ENCODE data around the gene SAMD3. TPM values are rescaled to one million over a fixed set of nuclear protein-coding genes. Genes with fewer than 3 reads are reported as not detected.
"Not testable (repeated sequence)": the region's sequence is repeated elsewhere in the genome, so short reads cannot be mapped to it uniquely, and the experiment has no call there.

The SAMD3 gene, protein sequence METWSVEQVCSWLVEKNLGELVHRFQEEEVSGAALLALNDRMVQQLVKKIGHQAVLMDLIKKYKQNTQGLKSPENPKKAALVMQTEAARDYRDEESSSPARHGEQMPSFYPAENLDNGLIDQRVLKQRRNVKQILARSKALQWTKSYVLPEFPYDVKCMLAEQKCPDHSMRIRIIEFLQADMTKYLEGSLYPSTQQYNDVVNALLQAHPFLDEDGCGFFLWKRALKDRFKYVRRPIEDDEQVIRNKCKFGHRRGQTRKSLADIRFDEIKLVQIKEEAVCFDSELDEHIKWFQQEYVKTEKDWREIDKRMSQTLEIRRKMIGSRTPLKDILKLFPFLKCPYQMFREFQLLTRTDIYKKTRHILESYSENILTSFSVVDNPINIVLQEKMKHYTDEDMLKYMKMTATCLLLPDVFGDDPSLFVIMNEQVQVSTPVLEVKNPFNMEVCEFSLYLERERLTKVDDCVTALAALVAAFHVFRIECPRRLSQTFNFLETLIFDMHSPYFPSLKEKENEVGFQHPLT
- 0.32 and 11.3 TPM in 2 replicates for total RNA-seq (2014; rRNA removed; shearing (Covaris generic))
- polyA plus RNA-seq (2016; fragmentation: Nextera tagmentation; extraction: Ambion mirVana) = 0.73 and 1.2 TPM in 2 replicates

- no peaks in the 10 kb centered on the region for H3K79me2 ChIP-seq (ENCODE audit: insufficient read depth)
- 90 to 94% methylated on average over 2 of the region's 2 CpGs for WGBS, 2 experiments (ENCODE audit: low coverage in 1 of 2, low lambda C conversion rate in 2 of 2, missing lambda C conversion rate in 2 of 2)
- H3K36me3 ChIP-seq (ENCODE audit: low read depth) = no peaks in the 10 kb centered on the region
- H3K9me3 ChIP-seq (ENCODE audit: low read depth) = no peaks in the 10 kb centered on the region
- no peaks in the 10 kb centered on the region for H4K20me1 ChIP-seq (ENCODE audit: insufficient read depth)
- no peaks in the 10 kb centered on the region for H3K4me1 ChIP-seq (ENCODE audit: insufficient read depth)
- DNase-seq = no peak
- H3K4me3 ChIP-seq = no peak within 1 kb of the TSS
- no peaks in the 10 kb centered on the region for H3K9me2 ChIP-seq (ENCODE audit: insufficient read depth)
- no peak within 1 kb of the TSS for H3K27ac ChIP-seq
- no peak within 1 kb of the TSS for H2AFZ ChIP-seq
- H3K9ac ChIP-seq = no peak within 1 kb of the TSS
- H3K4me2 ChIP-seq (ENCODE audit: unreplicated experiment) = no peak within 1 kb of the TSS
- TF ChIP-seq EZH2 (IDR thresholded peaks at IDR 0.05; ENCODE audit: insufficient read depth, poor library complexity, severe bottlenecking) = no peak
- no peak for TF ChIP-seq EZH2phosphoT487 (IDR thresholded peaks at IDR 0.05; ENCODE audit: insufficient read depth, low read depth)
- no peaks in the 10 kb centered on the region for H3F3A ChIP-seq (ENCODE audit: insufficient read depth)
- in situ Hi-C loops (cut with MboI) = no loop called here
- no peaks in the 10 kb centered on the region for H3K27me3 ChIP-seq (replicated peaks; ENCODE audit: insufficient read depth)
These were observed at the start of gene SAMD3 for GRCh38 chr6:130222775-130223174. Gene SAMD3 (minus strand): TSS chr6:130222951. CDS start chr6:130215273, 7,678 bp downstream.

DNA sequence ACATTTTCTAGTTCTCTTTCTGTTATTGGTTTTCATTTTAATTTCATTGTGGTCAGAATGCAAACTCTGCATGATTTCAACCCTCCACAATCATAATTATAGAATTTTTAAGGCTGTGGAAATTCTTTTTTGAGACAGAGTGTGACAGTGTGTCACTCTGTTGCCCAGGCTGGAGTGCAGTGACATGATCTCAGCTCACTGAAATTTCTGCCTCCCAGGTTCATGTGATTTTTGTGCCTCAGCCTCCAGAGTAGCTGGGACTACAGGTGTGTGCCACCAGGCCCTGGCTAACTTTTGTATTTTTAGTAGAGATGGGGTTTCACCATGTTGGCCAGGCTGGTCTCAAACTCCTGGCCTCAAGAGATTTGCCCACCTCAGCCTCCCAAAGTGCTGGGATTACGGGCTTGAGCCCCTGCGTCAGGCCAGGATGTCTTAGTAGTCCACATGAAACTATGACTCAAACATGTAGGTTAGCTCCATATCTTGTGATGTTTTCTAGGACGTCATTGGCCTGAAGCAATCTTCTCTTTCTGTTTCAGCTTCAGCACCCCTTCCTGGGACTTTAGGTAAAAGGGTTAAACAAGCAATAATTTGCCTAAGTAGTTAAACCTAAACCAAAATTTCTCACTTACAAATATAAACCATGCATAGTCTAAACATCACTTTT, 47.4 kb upstream of the SAMD3 start:
- DNase-seq = no peak
- H2AFZ ChIP-seq = no peak overlapping the region
- H3K9me3 ChIP-seq (ENCODE audit: low read depth) = no peaks in the 10 kb centered on the region
- in situ Hi-C loops (cut with MboI) = no loop called here
- no peaks in the 10 kb centered on the region for H3K79me2 ChIP-seq (ENCODE audit: insufficient read depth)
- H4K20me1 ChIP-seq (ENCODE audit: insufficient read depth) = no peaks in the 10 kb centered on the region
- no peaks in the 10 kb centered on the region for H3K27me3 ChIP-seq (replicated peaks; ENCODE audit: insufficient read depth)
- no peaks in the 10 kb centered on the region for H3K36me3 ChIP-seq (ENCODE audit: low read depth)
- H3K4me3 ChIP-seq = no peak overlapping the region
- no peak overlapping the region for H3K9ac ChIP-seq
- 99 to 100% methylated on average over 3 of the region's 3 CpGs for WGBS, 2 experiments (ENCODE audit: low coverage in 1 of 2, low lambda C conversion rate in 2 of 2, missing lambda C conversion rate in 2 of 2)
- H3K9me2 ChIP-seq (ENCODE audit: insufficient read depth) = no peaks in the 10 kb centered on the region
- H3K27ac ChIP-seq = no peak overlapping the region
- H3F3A ChIP-seq (ENCODE audit: insufficient read depth) = no peaks in the 10 kb centered on the region
- no peaks in the 10 kb centered on the region for H3K4me1 ChIP-seq (ENCODE audit: insufficient read depth)
- H3K4me2 ChIP-seq (ENCODE audit: unreplicated experiment) = no peak overlapping the region
- no peak for TF ChIP-seq EZH2phosphoT487 (IDR thresholded peaks at IDR 0.05; ENCODE audit: insufficient read depth, low read depth)
- no peak for TF ChIP-seq EZH2 (IDR thresholded peaks at IDR 0.05; ENCODE audit: insufficient read depth, poor library complexity, severe bottlenecking)

GRCh38 chr6:130265553-130265952, 42.8 kb upstream of the SAMD3 start:
- H3K36me3 ChIP-seq (ENCODE audit: low read depth); H3K4me1 ChIP-seq (ENCODE audit: insufficient read depth); H3K27me3 ChIP-seq (replicated peaks; ENCODE audit: insufficient read depth); H4K20me1 ChIP-seq (ENCODE audit: insufficient read depth); H3K4me3 ChIP-seq; H3K9me2 ChIP-seq (ENCODE audit: insufficient read depth); H2AFZ ChIP-seq; H3K4me2 ChIP-seq (ENCODE audit: unreplicated experiment); H3K79me2 ChIP-seq (ENCODE audit: insufficient read depth); DNase-seq; in situ Hi-C loops (cut with MboI); H3K9me3 ChIP-seq (ENCODE audit: low read depth); H3F3A ChIP-seq (ENCODE audit: insufficient read depth); H3K27ac ChIP-seq; H3K9ac ChIP-seq: not testable (repeated sequence)
- WGBS, 2 experiments (ENCODE audit: low coverage in 1 of 2, low lambda C conversion rate in 2 of 2, missing lambda C conversion rate in 2 of 2) = 82 to 83% methylated on average over 2 of the region's 2 CpGs

DNA sequence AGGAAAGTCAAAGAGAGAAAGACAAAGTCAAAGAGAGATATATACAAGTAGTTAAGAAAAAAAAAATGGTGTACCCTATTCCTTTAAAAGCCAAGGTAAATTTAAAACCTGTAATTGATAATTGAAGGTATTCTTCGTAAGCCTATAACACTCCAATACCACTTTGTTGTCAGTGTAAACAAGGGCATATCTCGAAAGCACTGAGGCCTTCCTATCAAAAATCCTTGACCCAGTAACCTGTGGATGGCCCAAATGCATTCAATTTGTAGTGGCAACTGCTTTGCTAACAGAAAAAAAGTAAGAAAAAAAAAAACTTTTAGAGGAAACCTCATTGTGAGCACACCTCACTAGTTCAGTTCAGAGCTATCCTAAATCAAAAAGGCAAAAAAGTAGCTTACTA, 39.3 kb upstream of the SAMD3 start:
- no peaks in the 10 kb centered on the region for H3K9me3 ChIP-seq (ENCODE audit: low read depth)
- no peak overlapping the region for H3K9ac ChIP-seq
- no peak overlapping the region for H2AFZ ChIP-seq
- no peaks in the 10 kb centered on the region for H3K79me2 ChIP-seq (ENCODE audit: insufficient read depth)
- H3K4me1 ChIP-seq (ENCODE audit: insufficient read depth) = no peaks in the 10 kb centered on the region
- H3K4me3 ChIP-seq = no peak overlapping the region
- in situ Hi-C loops (cut with MboI) = no loop called here
- no peaks in the 10 kb centered on the region for H3K36me3 ChIP-seq (ENCODE audit: low read depth)
- WGBS, 2 experiments (ENCODE audit: low coverage in 1 of 2, low lambda C conversion rate in 2 of 2, missing lambda C conversion rate in 2 of 2) = 84 to 92% methylated on average over 2 of the region's 2 CpGs
- no peaks in the 10 kb centered on the region for H3F3A ChIP-seq (ENCODE audit: insufficient read depth)
- no peaks in the 10 kb centered on the region for H3K27me3 ChIP-seq (replicated peaks; ENCODE audit: insufficient read depth)
- H3K4me2 ChIP-seq (ENCODE audit: unreplicated experiment) = no peak overlapping the region
- H3K9me2 ChIP-seq (ENCODE audit: insufficient read depth) = no peaks in the 10 kb centered on the region
- no peaks in the 10 kb centered on the region for H4K20me1 ChIP-seq (ENCODE audit: insufficient read depth)
- TF ChIP-seq EZH2phosphoT487 (IDR thresholded peaks at IDR 0.05; ENCODE audit: insufficient read depth, low read depth) = no peak
- DNase-seq = no peak
- no peak overlapping the region for H3K27ac ChIP-seq

DNA sequence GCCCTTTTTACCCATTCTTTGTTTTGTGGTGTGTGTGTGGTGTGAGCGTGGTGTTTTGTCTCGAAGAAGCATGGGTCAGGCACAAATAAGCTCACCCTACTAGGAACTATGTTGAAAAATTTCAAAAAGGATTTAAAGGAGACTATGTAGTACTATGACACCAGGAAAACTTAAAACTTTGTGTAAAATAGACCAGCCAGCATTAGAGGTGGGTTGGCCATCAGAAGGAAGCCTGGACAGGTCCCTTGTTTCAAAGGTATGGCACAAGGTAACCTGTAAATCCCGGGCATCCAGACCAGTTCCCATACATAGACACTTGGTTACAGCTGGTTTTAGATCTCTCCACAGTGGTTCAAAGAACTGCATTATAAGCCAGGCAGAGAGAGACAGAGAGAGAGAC, 38.8 kb upstream of the SAMD3 start:
- H3K4me3 ChIP-seq; H3K4me2 ChIP-seq (ENCODE audit: unreplicated experiment); H3K4me1 ChIP-seq (ENCODE audit: insufficient read depth); DNase-seq; H2AFZ ChIP-seq; H3K9me2 ChIP-seq (ENCODE audit: insufficient read depth); H3K27ac ChIP-seq; H3F3A ChIP-seq (ENCODE audit: insufficient read depth); H4K20me1 ChIP-seq (ENCODE audit: insufficient read depth); H3K27me3 ChIP-seq (replicated peaks; ENCODE audit: insufficient read depth); H3K36me3 ChIP-seq (ENCODE audit: low read depth); in situ Hi-C loops (cut with MboI); H3K9me3 ChIP-seq (ENCODE audit: low read depth); H3K79me2 ChIP-seq (ENCODE audit: insufficient read depth); H3K9ac ChIP-seq: not testable (repeated sequence)
- 68 to 75% methylated on average over 3 of the region's 3 CpGs for WGBS, 2 experiments (ENCODE audit: low coverage in 1 of 2, low lambda C conversion rate in 2 of 2, missing lambda C conversion rate in 2 of 2)

GRCh38 chr6:130260614-130261241, 38.0 kb upstream of the SAMD3 start:
- H3K36me3 ChIP-seq (ENCODE audit: low read depth); H3K4me3 ChIP-seq; H3K79me2 ChIP-seq (ENCODE audit: insufficient read depth); H3K9me2 ChIP-seq (ENCODE audit: insufficient read depth); H3K27ac ChIP-seq; H3F3A ChIP-seq (ENCODE audit: insufficient read depth); in situ Hi-C loops (cut with MboI); DNase-seq; H3K9me3 ChIP-seq (ENCODE audit: low read depth); H4K20me1 ChIP-seq (ENCODE audit: insufficient read depth); H3K4me1 ChIP-seq (ENCODE audit: insufficient read depth); H3K27me3 ChIP-seq (replicated peaks; ENCODE audit: insufficient read depth); H2AFZ ChIP-seq; H3K9ac ChIP-seq; H3K4me2 ChIP-seq (ENCODE audit: unreplicated experiment): not testable (repeated sequence)
- WGBS, 2 experiments (ENCODE audit: low coverage in 1 of 2, low lambda C conversion rate in 2 of 2, missing lambda C conversion rate in 2 of 2) = 93 to 96% methylated on average over 14 to 15 of the region's 15 CpGs

Data from GM23248 (cell line).